HG02642 (cell line): ENCODE measurements around the gene ARHGAP21.
"Not testable (repeated sequence)": the region's sequence is repeated elsewhere in the genome, so short reads cannot be mapped to it uniquely, and the experiment has no call there.

Source experiments
- ATAC-seq: cut with Tn5 transposase; IDR thresholded peaks from one replicate; pipeline ENCODE4 v1.9.1; 2021; ENCODE audit warnings: mild to moderate bottlenecking; ENCODE audit not compliant: unreplicated experiment, poor library complexity

Gene ARHGAP21

DNA sequence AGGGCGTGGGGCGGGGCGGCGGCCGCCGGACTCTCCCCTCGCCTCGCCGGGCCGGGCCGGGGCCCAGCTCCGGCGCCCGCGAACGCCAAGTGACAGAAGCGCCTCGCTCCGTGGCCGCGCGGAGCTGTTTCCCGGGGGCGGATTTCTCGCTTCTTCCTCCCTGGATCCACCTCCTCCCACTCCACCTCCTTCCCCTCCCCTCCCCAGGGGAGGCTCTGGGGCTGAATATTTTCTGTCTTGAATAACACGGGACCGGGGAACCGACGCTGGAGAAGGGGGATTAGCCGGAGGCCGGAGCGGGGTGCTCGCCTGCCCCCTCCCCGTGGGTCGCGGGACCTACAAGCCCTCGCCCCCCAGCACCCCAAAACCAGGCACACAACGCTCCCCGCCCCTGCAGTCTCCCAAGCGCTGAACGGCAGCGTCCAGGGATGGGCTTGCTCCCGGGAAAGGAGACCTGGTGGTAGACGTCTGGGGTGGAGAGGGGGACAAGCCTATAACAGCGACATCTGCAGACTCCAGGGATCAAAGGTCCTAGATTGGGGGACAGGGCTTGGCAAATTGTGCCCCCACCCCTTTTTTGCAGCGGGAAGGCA is at the start of gene ARHGAP21:
Gene ARHGAP21, minus strand, starts transcription at position 100 of the 593 bp plus-strand sequence. CDS start 1,988 bp downstream, outside the sequence.
- ATAC-seq = peak; percentile 8

DNA sequence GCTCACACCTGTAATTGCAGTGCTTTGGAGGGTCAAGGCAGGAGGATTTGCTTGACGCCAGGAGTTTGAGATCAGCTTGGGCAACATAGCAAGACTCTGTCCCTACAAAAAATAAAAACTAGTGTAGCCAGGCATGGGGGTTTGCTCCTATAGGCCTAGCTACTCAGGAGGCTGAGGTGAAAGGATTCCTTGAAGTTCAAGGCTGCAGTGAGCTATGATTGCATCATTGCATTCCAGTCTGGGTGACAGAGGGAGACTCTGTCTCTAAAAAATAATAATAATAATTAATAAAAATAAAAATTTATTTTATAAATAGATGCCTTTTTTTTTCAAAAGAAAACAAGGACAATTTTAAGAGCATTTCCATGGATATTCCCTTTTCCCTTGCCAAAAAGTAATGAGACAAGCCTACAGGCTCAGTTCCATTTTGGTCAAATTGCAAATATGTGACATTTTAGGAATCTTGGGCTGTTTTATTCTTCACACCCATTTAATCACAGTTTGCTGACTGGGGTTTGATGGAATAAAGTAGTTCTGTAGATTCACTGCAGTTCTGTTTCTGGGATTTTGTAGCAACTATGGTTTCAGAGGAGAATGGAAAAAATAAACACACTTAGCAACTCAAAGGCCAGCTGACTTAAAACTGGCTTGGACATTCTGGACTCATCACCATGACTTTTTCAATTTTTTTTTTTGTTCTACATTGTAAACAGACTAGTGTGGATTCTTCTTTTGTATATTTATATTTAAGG is 48.4 kb upstream of the ARHGAP21 start:
- ATAC-seq = no peak

DNA sequence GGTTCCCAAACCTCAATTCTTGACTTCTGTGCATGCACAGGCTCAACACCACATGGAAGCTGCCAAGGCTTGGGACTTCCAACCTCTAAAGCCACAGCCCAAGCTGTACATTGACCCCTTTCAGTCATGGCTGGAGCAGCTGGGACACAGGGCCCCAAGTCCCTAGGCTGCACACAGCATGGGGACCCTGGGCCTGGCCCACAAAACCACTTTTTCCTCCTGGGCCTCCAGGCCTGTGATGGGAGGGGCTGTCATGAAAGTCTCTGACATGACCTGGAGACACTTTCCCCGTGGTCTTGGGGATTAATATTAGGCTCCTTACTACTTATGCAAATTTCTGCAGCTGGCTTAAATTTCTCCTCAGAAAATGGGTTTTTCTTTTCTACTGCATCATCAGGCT is 41.3 kb upstream of the ARHGAP21 start:
- ATAC-seq = not testable (repeated sequence)

DNA sequence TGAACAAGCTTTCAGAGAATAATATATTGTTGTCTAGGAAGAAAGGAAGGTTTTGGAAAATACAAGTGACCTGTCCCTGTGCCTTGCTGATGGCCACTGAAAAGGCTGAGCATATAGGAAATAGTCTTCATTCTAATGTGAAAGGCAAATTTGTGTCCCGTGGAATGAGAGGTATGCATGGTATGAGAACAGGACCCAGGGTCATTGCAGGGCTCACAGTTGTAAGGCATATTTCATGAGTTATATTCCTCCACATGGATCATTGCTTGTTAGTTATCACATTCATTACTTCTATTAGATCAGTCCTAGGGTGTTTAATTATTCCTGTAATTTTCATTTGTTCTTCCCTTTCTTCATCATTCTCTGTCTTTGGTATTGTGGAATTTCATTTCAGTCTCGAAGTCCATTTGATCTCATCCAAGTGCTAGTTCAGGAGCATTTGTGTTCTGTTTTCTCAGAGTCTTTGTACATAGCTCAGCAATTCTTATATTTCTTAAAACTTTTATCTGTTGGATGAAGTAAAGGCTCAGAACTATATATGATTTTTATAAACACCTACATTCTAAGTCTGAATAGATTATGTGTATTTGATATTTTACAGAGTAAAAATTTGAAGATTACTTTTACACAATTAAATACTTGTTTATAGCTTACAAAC is 39.4 kb upstream of the ARHGAP21 start:
- no peak for ATAC-seq

DNA sequence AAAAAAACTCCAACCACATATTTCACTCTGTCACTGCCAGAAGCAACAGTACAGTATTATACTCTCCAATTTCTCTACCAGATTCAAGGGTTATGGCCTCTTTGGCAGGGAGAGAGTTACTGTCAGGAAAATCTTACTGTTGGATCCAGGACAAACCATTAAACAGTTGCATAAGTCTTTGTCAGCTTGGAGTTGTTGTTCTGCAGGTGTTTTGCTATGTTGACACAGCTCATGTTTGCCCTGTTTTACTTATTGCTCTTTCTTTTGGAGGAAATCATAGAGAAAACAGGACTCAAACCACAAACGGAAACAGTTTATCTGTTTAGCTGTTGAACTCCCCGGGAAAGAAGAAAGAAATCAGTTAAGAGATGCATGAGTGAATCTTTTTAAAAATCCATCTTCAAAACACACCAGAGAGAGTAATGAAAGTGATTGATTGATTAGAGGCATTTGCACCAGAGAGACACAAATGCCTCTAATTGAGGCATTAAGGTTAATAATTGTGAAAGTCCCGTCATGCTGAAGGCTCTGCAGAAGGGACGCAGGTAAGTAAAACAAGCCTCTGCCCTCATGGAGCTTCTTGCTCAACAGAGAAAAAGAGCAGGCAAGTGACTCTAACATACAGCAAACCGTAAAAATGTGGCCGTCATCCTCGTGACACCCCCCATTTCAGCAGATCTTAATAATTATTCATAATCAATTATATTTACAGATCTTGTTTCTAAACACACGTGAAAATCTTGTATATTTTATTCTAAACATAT is 38.7 kb upstream of the ARHGAP21 start:
- ATAC-seq = no peak

DNA sequence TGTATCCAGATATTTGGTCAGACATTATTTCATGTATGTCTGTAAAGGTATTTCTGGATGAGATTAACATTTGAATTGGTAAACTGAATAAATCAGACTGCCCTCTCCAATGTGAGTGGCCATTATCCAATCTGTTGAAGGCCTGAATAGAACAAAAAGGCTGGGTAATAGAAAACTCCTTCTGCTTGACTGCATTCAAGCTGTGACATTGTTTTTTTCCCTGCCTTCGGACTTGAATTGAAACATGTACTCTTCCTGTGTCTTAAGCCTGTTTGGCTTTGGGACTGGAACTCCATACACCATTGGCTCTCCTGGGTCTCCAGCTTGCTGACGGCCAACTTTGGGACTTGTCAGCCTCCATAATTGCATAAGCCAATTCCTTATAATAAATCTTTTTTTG is 36.0 kb upstream of the ARHGAP21 start:
- no peak for ATAC-seq

DNA sequence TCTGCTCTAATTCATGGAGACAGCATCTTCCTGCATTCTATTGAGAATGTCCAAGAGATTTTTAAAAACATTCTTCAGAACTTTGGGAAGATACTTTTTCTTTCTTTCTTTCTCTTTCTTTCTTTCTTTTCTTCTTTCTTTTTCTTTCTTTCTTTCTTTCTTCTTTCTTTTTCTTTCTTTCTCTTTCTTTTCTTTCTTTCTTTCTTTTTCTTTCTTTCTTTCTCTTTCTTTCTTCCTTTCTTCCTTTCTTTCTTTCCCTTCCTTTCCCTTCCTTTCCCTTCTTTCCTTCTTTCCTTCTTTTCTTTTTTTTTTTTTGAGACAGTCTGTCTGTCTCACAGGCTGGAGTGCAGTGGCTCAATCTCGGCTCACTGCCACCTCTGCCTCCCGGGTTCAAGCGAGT is 34.6 kb upstream of the ARHGAP21 start:
- ATAC-seq = not testable (repeated sequence)

DNA sequence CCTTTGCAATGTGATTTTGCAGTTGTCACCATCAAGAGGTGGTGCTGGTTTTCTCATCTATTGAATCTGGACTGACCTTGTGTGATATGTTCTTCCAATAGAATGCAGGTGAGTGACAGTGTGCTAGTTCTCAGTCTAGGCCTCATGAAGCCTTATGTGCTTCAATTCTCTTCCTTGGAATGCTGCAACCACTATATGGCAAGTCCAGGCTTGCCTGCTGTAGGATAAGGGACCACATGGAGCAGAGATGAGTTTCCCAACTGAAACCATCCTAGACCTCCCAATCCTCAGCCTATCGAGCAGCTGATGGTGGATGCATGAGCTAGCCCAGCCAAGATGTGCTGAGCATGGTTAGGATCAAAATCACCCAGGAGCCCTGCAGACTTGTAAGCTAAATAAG is 32.6 kb upstream of the ARHGAP21 start:
- no peak for ATAC-seq

DNA sequence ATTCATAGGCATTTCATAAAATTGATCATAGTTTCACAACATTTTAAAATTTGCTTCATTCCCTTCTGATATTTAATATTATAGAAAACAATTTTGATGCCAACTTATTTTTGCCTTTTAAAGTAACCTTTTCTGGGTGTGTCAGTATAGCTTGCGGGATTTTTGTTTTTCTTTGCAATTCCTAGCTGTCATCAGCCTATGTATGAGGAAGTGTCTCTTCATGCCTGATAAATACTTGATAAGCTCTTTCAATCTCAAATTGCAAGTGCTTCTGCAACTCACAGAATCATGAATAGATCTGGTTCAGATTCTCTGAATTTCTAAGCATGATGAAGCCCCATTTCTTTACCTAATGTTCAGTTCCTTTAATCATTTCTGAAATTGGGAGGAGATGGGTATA is 28.0 kb upstream of the ARHGAP21 start:
- no peak for ATAC-seq

DNA sequence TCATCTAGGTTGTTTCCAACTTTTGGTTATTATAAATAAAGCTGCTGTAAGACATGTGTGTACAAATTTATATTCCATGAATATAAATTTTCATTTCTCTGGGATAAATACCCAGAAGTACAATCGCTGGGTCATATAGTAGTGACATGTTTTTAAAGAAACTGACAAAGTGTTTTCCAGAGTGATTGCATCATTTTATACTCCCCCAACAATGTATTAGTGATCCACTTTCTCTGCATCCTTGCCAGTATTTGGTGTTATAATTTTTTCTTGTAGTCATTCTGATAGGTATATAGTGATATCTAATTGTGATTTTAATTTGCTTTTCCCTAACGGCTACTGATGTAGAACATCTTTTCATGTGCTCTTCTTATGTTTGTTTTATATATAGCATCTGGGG is 27.0 kb upstream of the ARHGAP21 start:
- no peak for ATAC-seq

DNA sequence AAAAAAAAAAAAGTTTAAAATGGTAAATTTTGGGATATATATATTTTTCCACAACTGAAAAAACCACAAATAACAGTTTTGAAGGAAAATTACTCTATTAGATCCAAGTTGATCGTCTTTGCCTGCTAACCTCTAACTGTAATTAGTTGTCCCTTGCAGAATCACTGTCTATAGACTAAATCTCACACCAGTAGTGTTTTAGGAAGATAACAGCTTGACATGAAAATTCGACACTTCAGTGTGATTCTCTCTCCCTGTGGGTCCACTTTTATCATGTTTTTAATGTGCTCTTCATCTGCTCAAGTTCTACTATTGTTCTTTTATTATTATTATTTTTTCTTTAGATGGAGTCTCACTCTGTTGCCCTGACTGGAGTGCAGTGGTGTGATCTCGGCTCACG is 24.5 kb upstream of the ARHGAP21 start:
- no peak for ATAC-seq

DNA sequence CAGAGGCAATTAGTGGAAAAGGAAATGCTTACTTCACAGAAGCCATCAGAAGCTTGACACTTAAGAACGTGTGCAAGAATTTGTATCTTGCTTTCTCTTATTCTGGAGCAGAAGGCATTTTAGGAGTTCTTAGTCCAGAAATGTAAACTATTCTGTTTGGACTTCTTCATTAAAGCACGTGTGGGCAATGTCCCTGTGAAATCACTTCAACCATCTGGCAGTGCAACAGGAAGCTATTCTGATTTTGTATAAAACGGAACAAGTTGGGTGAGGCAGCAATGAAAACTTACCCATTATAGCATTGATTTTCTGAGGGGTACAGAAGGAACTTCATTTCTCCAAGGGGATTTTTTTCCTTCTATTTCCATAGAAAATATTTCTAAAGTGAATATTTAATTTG is 21.3 kb upstream of the ARHGAP21 start:
- ATAC-seq = no peak

DNA sequence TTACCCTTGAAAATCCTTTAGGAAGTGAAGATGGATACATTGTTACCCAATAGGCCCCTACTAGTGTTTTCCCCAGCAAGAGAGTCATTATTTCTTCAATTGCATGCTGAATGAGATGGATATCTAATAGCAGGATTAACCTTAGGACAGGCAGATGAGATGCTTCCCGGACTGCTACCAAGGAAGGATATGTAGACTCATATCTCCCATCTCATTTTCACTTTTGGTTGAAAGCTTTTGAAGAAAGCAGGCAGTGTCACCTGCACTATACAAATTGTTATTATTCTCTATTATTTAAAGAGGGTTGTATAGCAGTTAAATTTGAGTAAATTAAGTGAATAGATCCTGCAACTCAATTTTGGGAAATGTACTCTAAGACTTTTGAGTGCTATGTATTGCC is 17.0 kb upstream of the ARHGAP21 start:
- ATAC-seq = no peak

DNA sequence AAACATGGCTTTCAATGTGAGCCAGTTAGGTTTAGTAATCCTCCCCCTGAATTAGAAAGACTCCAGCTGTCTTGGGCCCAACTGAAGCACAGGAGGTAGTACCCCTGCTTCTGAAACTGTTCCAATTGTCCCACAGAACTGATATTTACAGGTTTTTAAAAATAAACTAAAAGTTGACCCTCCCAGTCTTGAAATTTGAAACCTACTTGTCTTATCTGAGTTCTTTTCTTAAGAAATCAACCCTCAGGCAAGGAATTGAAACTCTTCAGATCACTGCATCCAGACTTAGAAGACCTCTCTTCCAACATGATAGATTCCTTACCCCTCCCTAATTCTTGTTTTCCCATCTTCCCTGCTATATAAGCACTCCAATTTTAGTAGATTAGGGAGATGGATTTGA is 13.3 kb upstream of the ARHGAP21 start:
- no peak for ATAC-seq

DNA sequence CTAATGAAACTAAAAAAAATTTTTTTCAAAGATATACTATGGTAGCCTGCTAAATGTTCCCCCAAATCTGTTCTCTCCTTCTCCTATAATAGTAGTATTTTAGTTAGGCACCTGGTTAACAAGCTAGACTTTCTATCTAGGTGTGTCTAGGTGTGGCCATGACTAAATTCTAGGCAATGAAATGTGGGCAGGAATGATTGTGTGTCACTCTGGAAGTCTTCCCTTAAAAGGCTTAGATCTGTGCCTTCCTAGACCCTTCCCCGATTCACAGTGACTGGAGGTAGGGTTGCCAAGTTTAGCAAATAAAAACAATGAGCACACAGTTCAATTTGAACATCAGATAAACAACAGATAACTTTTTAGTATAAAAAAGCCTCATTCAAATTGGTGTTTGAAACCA is 8.3 kb upstream of the ARHGAP21 start:
- no peak for ATAC-seq

DNA sequence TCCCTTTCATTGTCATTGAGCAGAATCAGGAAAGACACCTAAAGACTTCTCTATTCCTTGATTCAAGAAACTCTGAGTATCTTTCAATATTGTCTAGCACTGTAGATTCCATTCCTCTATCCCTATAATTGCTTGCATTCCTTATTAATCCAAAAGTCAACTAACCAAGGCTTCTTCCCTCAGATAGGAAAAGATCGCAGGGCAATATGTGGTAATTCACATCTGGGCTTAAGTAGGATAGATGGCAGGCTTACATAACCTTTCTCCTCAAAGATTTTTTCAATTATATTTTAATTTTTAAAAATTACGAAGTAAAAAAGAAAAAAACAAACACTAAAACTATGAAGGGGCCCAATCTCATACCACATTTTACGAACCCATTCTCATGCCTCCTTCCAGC is 7.1 kb upstream of the ARHGAP21 start:
- no peak for ATAC-seq

DNA sequence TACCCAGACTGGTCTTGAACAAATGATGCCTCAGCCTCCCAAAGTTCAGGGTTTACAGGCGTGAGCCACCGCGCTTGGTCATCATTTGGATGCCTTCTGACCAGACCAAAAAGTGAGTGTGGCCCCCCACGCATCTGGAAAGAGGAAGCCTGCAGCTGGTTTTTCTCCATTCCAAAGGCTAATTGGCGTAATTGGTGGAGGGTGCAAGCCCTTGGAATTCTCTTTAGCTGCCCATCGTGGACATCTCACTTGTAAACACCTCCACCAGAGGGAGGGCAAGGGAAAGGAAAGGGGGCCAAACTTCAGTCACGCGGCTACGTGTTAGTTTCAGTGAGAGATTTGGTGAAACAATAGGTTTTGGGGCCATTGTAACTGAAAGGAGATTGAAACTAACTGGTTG is 4.1 kb upstream of the ARHGAP21 start:
- no peak for ATAC-seq

DNA sequence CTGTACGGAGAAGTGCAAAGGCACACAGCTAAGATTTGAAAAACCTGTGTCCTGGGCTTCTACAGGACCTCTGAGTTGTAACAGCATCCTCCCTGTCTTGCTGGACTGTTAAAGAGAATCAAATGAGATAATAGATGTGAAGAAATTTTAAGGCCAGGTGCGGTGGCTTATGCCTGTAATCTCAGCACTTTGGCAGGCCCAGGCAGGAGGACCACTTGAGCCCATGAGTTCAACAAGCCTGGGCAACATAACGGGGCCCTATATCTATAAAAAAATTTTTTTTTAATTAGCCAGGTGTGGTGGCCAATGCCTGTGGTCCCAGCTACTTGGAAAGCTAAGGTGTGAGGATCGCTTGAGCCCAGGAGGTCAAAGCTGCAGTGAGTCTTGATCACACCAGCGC is 2.9 kb upstream of the ARHGAP21 start:
- ATAC-seq = no peak

DNA sequence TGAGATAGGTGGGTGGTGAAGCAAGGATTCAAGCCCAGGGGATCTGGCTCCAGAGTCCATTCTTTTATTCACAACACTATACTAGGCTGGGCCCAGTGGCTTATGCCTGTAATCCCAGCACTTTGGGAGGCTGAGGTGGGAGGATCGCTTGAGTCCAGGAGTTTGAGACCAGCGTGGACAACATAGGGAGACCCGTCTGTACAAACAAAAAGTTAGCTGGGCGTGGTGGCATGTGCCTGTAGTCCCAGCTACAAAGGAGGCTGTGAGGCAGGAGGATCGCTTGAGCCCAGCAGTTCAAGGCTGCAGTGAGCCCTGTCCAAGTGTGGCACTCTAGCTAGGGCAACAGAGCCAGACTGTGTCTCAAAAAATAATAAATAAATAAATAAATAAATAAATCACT is 2.3 kb upstream of the ARHGAP21 start:
- not testable (repeated sequence) for ATAC-seq

DNA sequence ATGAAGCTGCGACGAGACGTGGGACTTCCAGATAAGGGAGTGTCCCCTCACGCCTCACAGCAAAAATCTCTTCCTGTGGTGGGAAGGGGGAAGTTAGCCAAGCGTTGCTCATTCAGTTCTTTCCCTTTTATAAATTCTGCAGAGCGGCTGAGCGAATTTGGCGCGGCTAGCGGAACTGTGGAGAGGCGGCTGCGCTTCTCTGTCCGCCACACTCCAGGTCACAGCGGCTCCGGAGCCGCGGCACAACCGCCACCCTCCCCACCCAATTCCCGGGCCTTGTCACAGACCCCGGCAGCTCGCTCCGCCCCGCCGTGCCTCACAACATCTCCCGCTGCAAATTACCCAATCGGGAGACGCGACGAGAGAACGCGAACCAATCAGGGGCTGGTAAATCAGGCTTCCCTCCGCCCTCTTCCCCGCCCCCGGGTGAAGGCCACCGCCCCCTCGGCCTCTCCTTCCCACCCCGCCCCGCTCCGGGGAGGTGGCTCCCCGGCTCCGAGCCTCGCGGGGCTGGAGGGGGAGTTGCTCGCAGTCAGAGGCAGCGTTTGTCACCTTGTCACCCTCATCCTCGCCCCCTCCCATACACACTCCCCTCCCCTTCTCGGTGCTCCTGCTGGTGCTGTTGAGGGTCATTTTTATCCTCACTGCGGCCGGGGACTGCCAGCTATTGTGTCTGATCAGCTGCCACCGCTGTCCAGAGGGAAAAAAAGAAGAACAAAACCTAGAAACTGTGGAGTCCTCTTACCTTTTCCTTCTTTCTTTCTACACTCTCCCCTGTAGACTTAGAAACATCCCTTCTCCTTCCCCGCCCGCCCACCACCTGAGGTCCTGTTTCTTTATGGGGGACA is 918 bp upstream of the ARHGAP21 start:
- peak; percentile 85 for ATAC-seq
